Liver (tissue), 9 donors: ENCODE data around the gene APBA3. TPM values are rescaled to one million over a fixed set of nuclear protein-coding genes. Genes with fewer than 3 reads are reported as not detected.

ENCODE experiments used
- DNase-seq: peaks from one replicate; pipeline ENCODE4 v3.0.0-alpha.2; 2017; ENCODE audit warnings: low spot score
- H3K27ac ChIP-seq, 2 donors: one replicate each; pipeline ENCODE4 v1.7.0; 2013; ENCODE audit warnings: inconsistent platforms in 2 of 2, low read length in 2 of 2, control low read depth in 1 of 2, low read depth in 1 of 2, mild to moderate bottlenecking in 1 of 2
- H3K27me3 ChIP-seq, 4 donors: one replicate each; pipeline versions ENCODE4 v1.6.1 to v1.7.0; 2013; ENCODE audit warnings: low read length in 3 of 4, inconsistent platforms in 1 of 4, mild to moderate bottlenecking in 1 of 4, moderate library complexity in 1 of 4; ENCODE audit not compliant: control insufficient read depth in 4 of 4, insufficient read depth in 4 of 4
- H3K36me3 ChIP-seq, 4 donors: one replicate each; pipeline versions ENCODE4 v1.6.1 to v1.7.0; 2013; ENCODE audit warnings: low read length in 3 of 4, mild to moderate bottlenecking in 3 of 4, low read depth in 1 of 4, moderate library complexity in 1 of 4; ENCODE audit not compliant: control insufficient read depth in 4 of 4, insufficient read depth in 3 of 4
- H3K4me1 ChIP-seq, 4 donors: one replicate each; pipeline versions ENCODE4 v1.6.1 to v1.7.0; 2013; ENCODE audit warnings: low read length in 3 of 4, mild to moderate bottlenecking in 3 of 4, moderate library complexity in 1 of 4; ENCODE audit not compliant: control insufficient read depth in 4 of 4, insufficient read depth in 4 of 4
- H3K4me3 ChIP-seq, 3 donors: one replicate each; pipeline versions ENCODE4 v1.6.1 to v1.7.0; 2013; ENCODE audit warnings: low read length in 3 of 3, control low read depth in 1 of 3, low read depth in 1 of 3, mild to moderate bottlenecking in 1 of 3
- H3K9ac ChIP-seq, 2 donors: one replicate each; pipeline ENCODE4 v1.7.0; 2013; ENCODE audit warnings: low read length in 2 of 2, mild to moderate bottlenecking in 2 of 2, moderate library complexity in 2 of 2, control low read depth in 1 of 2, low read depth in 1 of 2
- H3K9me3 ChIP-seq, 4 donors: one replicate each; pipeline versions ENCODE4 v1.6.1 to v1.7.0; 2013; ENCODE audit warnings: low read length in 3 of 4; ENCODE audit not compliant: control insufficient read depth in 4 of 4
- ATF3 ChIP-seq: IDR thresholded peaks from 2 replicates; pipeline ENCODE4 v1.6.1; 2016; ENCODE audit warnings: antibody characterized with exemption
- CTCF ChIP-seq: fragments of 150-350 bp; IDR thresholded peaks from 2 replicates; pipeline ENCODE4 v1.5.1; 2017; ENCODE audit warnings: improper control_type of control experiment, low read depth, low read length; ENCODE audit not compliant: missing input control
- EGR1 ChIP-seq, 2 donors: IDR thresholded peaks; 2 replicates each; pipeline ENCODE4 v1.6.1; 2016 to 2018; ENCODE audit warnings: antibody characterized with exemption in 2 of 2, low read depth in 2 of 2
- FOXA1 ChIP-seq: IDR thresholded peaks from 2 replicates; pipeline ENCODE4 v1.6.1; 2016; ENCODE audit warnings: antibody characterized with exemption
- FOXA2 ChIP-seq: IDR thresholded peaks from 2 replicates; pipeline ENCODE4 v1.6.1; 2016; ENCODE audit warnings: antibody characterized with exemption
- GABPA ChIP-seq, 2 donors: IDR thresholded peaks in 1 of 2; conservative IDR thresholded peaks in 1 of 2; 2 replicates each; pipeline ENCODE4 v1.6.1; 2016; ENCODE audit warnings: antibody characterized with exemption in 2 of 2, mild to moderate bottlenecking in 1 of 2, moderate library complexity in 1 of 2
- HNF4A ChIP-seq, 2 donors: conservative IDR thresholded peaks; 2 replicates each; pipeline ENCODE4 v1.6.1; 2016; ENCODE audit warnings: antibody characterized with exemption in 2 of 2, mild to moderate bottlenecking in 2 of 2
- HNF4G ChIP-seq: IDR thresholded peaks from 2 replicates; pipeline ENCODE4 v1.6.1; 2016; ENCODE audit warnings: antibody characterized with exemption
- JUND ChIP-seq, 2 donors: IDR thresholded peaks; 2 replicates each; pipeline ENCODE4 v1.6.1; 2016; ENCODE audit warnings: antibody characterized with exemption in 2 of 2
- MAX ChIP-seq: IDR thresholded peaks from 2 replicates; pipeline ENCODE4 v1.6.1; 2016; ENCODE audit warnings: antibody characterized with exemption
- NR2F2 ChIP-seq: IDR thresholded peaks from 2 replicates; pipeline ENCODE4 v1.6.1; 2016; ENCODE audit warnings: antibody characterized with exemption
- RAD21 ChIP-seq, 2 donors: IDR thresholded peaks; 2 replicates each; pipeline ENCODE4 v1.6.1; 2016; ENCODE audit warnings: antibody characterized with exemption in 2 of 2, mild to moderate bottlenecking in 2 of 2
- REST ChIP-seq: IDR thresholded peaks from 2 replicates; pipeline ENCODE4 v1.6.1; 2016; ENCODE audit warnings: antibody characterized with exemption, mild to moderate bottlenecking
- RXRA ChIP-seq, 2 donors: IDR thresholded peaks; 2 replicates each; pipeline ENCODE4 v1.6.1; 2017 to 2018; ENCODE audit warnings: antibody characterized with exemption in 2 of 2, mild to moderate bottlenecking in 1 of 2
- SP1 ChIP-seq: IDR thresholded peaks from 2 replicates; pipeline ENCODE4 v1.6.1; 2018; ENCODE audit warnings: antibody characterized with exemption, mild to moderate bottlenecking
- TAF1 ChIP-seq: conservative IDR thresholded peaks from 2 replicates; pipeline ENCODE4 v1.6.1; 2016; ENCODE audit warnings: antibody characterized with exemption, mild to moderate bottlenecking
- YY1 ChIP-seq: IDR thresholded peaks from 2 replicates; pipeline ENCODE4 v1.6.1; 2016; ENCODE audit warnings: antibody characterized with exemption, mild to moderate bottlenecking
- ZBTB33 ChIP-seq: IDR thresholded peaks from 2 replicates; pipeline ENCODE4 v1.6.1; 2016; ENCODE audit warnings: antibody characterized with exemption
- WGBS: extraction: QIAGEN DNeasy Blood & Tissue Kit; methylation state at CpG from one replicate; pipeline ENCODE4 v1.1.7; 2013; 5-methylcytosine and 5-hydroxymethylcytosine counted together
- polyA plus RNA-seq, 2 donors: library from polyadenylated mRNA; stranded (reverse) in 1 of 2; unstranded in 1 of 2; fragments of 200-250 nt in 1 of 2; fragments of >200 nt in 1 of 2; fragmentation: Nextera tagmentation in 1 of 2; extraction: Ambion mirVana in 1 of 2; gene quantifications; one replicate each; pipeline versions ENCODE4 v1.2.1 to v1.2.3, GENCODE V29; 2013 to 2015
- total RNA-seq, 2 donors: library from RNA; depleted of rRNA; stranded (reverse); fragments of >200 nt; gene quantifications; one replicate each; pipeline ENCODE4 v1.2.3, GENCODE V29; 2014
- donor health status: healthy.
- donor health status: healthy.
- donor health status: healthy.
- donor health status: healthy.
- donor health status: healthy.

Gene APBA3
- total and polyA plus RNA-seq, 4 donors: 6.4 to 24.3 (median 10.7) TPM

GRCh38 chr19:3775831-3776230, 14.3 kb upstream of the APBA3 start:
- DNase-seq: no peak
- H3K4me3 ChIP-seq: no peak overlapping the region
- no peaks in the 10 kb centered on the region for H3K4me1 ChIP-seq
- no peak overlapping the region for H3K27ac ChIP-seq
- no peaks in the 10 kb centered on the region for H3K27me3 ChIP-seq
- TF ChIP-seq ZBTB33: no peak
- no peak for TF ChIP-seq NR2F2
- TF ChIP-seq FOXA1: no peak
- no peak for TF ChIP-seq CTCF
- TF ChIP-seq REST: no peak
- TF ChIP-seq MAX: no peak
- TF ChIP-seq RAD21 (IDR thresholded peaks at IDR 0.05): no peak
- TF ChIP-seq HNF4G: no peak
- no peak for TF ChIP-seq JUND (IDR thresholded peaks at IDR 0.05)
- TF ChIP-seq TAF1: no peak
- no peak for TF ChIP-seq HNF4A (conservative IDR thresholded peaks at IDR 0.05)
- no peak for TF ChIP-seq EGR1 (IDR thresholded peaks at IDR 0.05; ENCODE audit: low read depth in 2 of 2)
- no peak for TF ChIP-seq GABPA (IDR thresholded peaks at IDR 0.05 in 1 of 2, conservative IDR thresholded peaks at IDR 0.05 in 1 of 2)
- TF ChIP-seq FOXA2: no peak
- no peak for TF ChIP-seq SP1
- no peak for TF ChIP-seq YY1
- TF ChIP-seq RXRA (IDR thresholded peaks at IDR 0.05): no peak
- no peak for TF ChIP-seq ATF3
- H3K9me3 ChIP-seq: peaks cover 0 to 2% (median 0%) of the 10 kb centered on the region in 4 donors
- no peak overlapping the region for H3K9ac ChIP-seq
- 93% methylated on average over 5 of the region's 5 CpGs for WGBS
- H3K36me3 ChIP-seq: no peaks in the 10 kb centered on the region

GRCh38 chr19:3775374-3775711, 13.9 kb upstream of the APBA3 start:
- 77% methylated on average over 2 of the region's 2 CpGs for WGBS
- Histone ChIP-seq H3K27me3 (no peaks in the 10 kb centered on the region), H3K9me3 (no peaks in the 10 kb centered on the region), H3K4me3 (no peak overlapping the region), H3K36me3 (no peaks in the 10 kb centered on the region), H3K4me1 (no peaks in the 10 kb centered on the region), H3K9ac (no peak overlapping the region), H3K27ac (no peak overlapping the region)
- TF ChIP-seq HNF4G: no peak
- TF ChIP-seq GABPA (IDR thresholded peaks at IDR 0.05 in 1 of 2, conservative IDR thresholded peaks at IDR 0.05 in 1 of 2): no peak
- no peak for TF ChIP-seq TAF1
- TF ChIP-seq SP1: no peak
- TF ChIP-seq ZBTB33: no peak
- TF ChIP-seq RAD21 (IDR thresholded peaks at IDR 0.05): no peak
- no peak for DNase-seq
